Sigmoid colon (tissue), 4 donors: ENCODE data around the gene GRID1.

ENCODE experiments used
- CTCF ChIP-seq, 4 experiments: fragments of 450-650 bp in 3 of 4; fragments of 200-600 bp in 1 of 4; IDR thresholded peaks; one replicate each; pipeline ENCODE4 v1.5.1; 2016 to 2019; ENCODE audit warnings: antibody characterized with exemption in 4 of 4, mild to moderate bottlenecking in 3 of 4, moderate library complexity in 2 of 4
- POLR2AphosphoS5 ChIP-seq, 4 donors: sonication (generic); formaldehyde crosslinking; IDR thresholded peaks; one replicate each; pipeline ENCODE4 v1.6.1; 2017; ENCODE audit warnings: antibody characterized with exemption in 4 of 4

- TF ChIP-seq CTCF (IDR thresholded peaks at IDR 0.05) (no peak), POLR2AphosphoS5 (IDR thresholded peaks at IDR 0.05) (no peak)
These were observed 303.3 kb downstream of the GRID1 start for GRCh38 chr10:86063341-86063740.
